Motor neuron (in vitro differentiated cells): ENCODE data around the gene ROCK2. TPM values are rescaled to one million over a fixed set of nuclear protein-coding genes. Genes with fewer than 3 reads are reported as not detected.
A peak's percentile ranks its signal among the peaks of the same experiment; 100 is the strongest.

Experiments
- ATAC-seq, 8 experiments: fragments of 200-7000 bp; cut with Tn5 transposase; replicated peaks in 6 of 8; 2 replicates each; pipeline ENCODE4 v1.8.0; 2021; ENCODE audit warnings: mild to moderate bottlenecking in 8 of 8, moderate library complexity in 8 of 8
- H3K27ac ChIP-seq, 2 donors: fragments of 250-450 bp; sonication (Bioruptor Pico); 2 replicates each; pipeline ENCODE4 v1.9.0; 2021; ENCODE audit warnings: antibody characterized with exemption in 2 of 2, mild to moderate bottlenecking in 2 of 2, moderate library complexity in 1 of 2
- H3K4me1 ChIP-seq, 2 donors: fragments of 250-450 bp; sonication (Bioruptor Pico); replicated peaks in 1 of 2; 2 replicates each; pipeline ENCODE4 v1.6.1; 2021; ENCODE audit warnings: antibody characterized with exemption in 2 of 2, mild to moderate bottlenecking in 2 of 2, moderate library complexity in 1 of 2
- H3K4me3 ChIP-seq, 5 donors: fragments of 250-450 bp; sonication (Bioruptor Pico); 2 replicates each; pipeline ENCODE4 v1.9.0; 2021; ENCODE audit warnings: antibody characterized with exemption in 5 of 5, mild to moderate bottlenecking in 5 of 5, moderate library complexity in 4 of 5
- WGBS, 10 experiments: fragments of 450-650 bp; shearing (Covaris generic); methylation state at CpG; one replicate each; pipeline ENCODE4 v1.0.0; 2022; 5-methylcytosine and 5-hydroxymethylcytosine counted together
- in situ Hi-C, 9 experiments: fragments of 400-800 bp; cut with MboI; loops; one replicate each; pipeline ENCODE4 v1.15.0; 2021; ENCODE audit warnings: low sequenced_read_pairs in 9 of 9, low pct_unique_long_range_greater_than_20kb in 2 of 9; ENCODE audit not compliant: unreplicated experiment in 9 of 9
- total RNA-seq, 8 experiments: library from RNA; unstranded; fragments of 300-600 nt; gene quantifications; 2 replicates each; pipeline versions ENCODE4 v1.2.3 to v1.2.4, GENCODE V29; 2022

Gene ROCK2
- total RNA-seq, 8 experiments from 2014 or later, result 17.3 to 36.0 (median 22.4) TPM

GRCh38 chr2:11163439-11164317 is 180.8 kb downstream of the ROCK2 start:
- Histone ChIP-seq H3K4me3 (no peak overlapping the region), H3K4me1 (peaks cover 0 to 9% of the 10 kb centered on the region in 2 donors), H3K27ac (no peak overlapping the region)
- WGBS, 10 experiments, result 69 to 100% (median 85%) methylated on average over 1 to 10 of the region's 16 CpGs; no CpG with 5 or more reads in 1 of the 10 experiments
- in situ Hi-C loops, result no loop called here
- ATAC-seq, result no peak

- peaks cover 0 to 9% of the 10 kb centered on the region in 2 donors for H3K4me1 ChIP-seq
- WGBS, 10 experiments, result 82 to 100% (median 100%) methylated on average over 1 to 3 of the region's 4 CpGs; no CpG with 5 or more reads in 4 of the 10 experiments
- in situ Hi-C loops, result no loop called here
- no peak overlapping the region for H3K27ac ChIP-seq
- H3K4me3 ChIP-seq, result no peak overlapping the region
- ATAC-seq, result no peak
These were observed 182.7 kb downstream of the ROCK2 start for GRCh38 chr2:11161747-11162146.

GRCh38 chr2:11160731-11161455 is 183.5 kb downstream of the ROCK2 start:
- in situ Hi-C loops, result no loop called here
- no peak for ATAC-seq
- WGBS, 10 experiments, result 60 to 100% (median 89%) methylated on average over 2 to 13 of the region's 15 CpGs; no CpG with 5 or more reads in 1 of the 10 experiments
- Histone ChIP-seq H3K4me1 (peaks cover 3 to 9% of the 10 kb centered on the region in 2 donors), H3K4me3 (no peak overlapping the region), H3K27ac (no peak overlapping the region)

- in situ Hi-C loops, result no loop called here
- 70 to 100% (median 82%) methylated on average over 1 to 6 of the region's 13 CpGs; no CpG with 5 or more reads in 3 of the 10 experiments for WGBS, 10 experiments
- ATAC-seq, result no peak
These were observed 184.2 kb downstream of the ROCK2 start for GRCh38 chr2:11160256-11160655.

GRCh38 chr2:11159574-11160170 is 184.8 kb downstream of the ROCK2 start:
- WGBS, 10 experiments, result 82 to 100% (median 90%) methylated on average over 2 to 11 of the region's 14 CpGs; no CpG with 5 or more reads in 6 of the 10 experiments
- no peak overlapping the region for H3K27ac ChIP-seq
- H3K4me1 ChIP-seq, result peaks cover 4 to 12% of the 10 kb centered on the region in 2 donors
- ATAC-seq, result no peak
- H3K4me3 ChIP-seq, result no peak overlapping the region
- in situ Hi-C loops, result no loop called here

More at GRCh38 chr2:11160256-11160655, 184.2 kb downstream of the ROCK2 start:
- Histone ChIP-seq H3K4me3 (no peak overlapping the region), H3K4me1 (peaks cover 4 to 11% of the 10 kb centered on the region in 2 donors), H3K27ac (no peak overlapping the region)

- no peak for ATAC-seq
- 68 to 100% (median 94%) methylated on average over 1 to 5 of the region's 14 CpGs; no CpG with 5 or more reads in 7 of the 10 experiments for WGBS, 10 experiments
These were observed 185.4 kb downstream of the ROCK2 start for GRCh38 chr2:11158916-11159573.

GRCh38 chr2:11157731-11158130 is 186.7 kb downstream of the ROCK2 start:
- no peak for ATAC-seq
- no peak overlapping the region for H3K27ac ChIP-seq
- in situ Hi-C loops, result no loop called here
- WGBS, 10 experiments, result 67 to 100% (median 80%) methylated on average over 1 to 2 of the region's 4 CpGs; no CpG with 5 or more reads in 5 of the 10 experiments
- H3K4me3 ChIP-seq, result no peak overlapping the region
- H3K4me1 ChIP-seq, result peaks cover 4 to 16% of the 10 kb centered on the region in 2 donors

More at GRCh38 chr2:11158916-11159573, 185.4 kb downstream of the ROCK2 start:
- H3K4me1 ChIP-seq, result peaks cover 4 to 16% of the 10 kb centered on the region in 2 donors
- in situ Hi-C loops, result no loop called here
- no peak overlapping the region for H3K4me3 ChIP-seq
- no peak overlapping the region for H3K27ac ChIP-seq

GRCh38 chr2:11157296-11157695 is 187.1 kb downstream of the ROCK2 start:
- no peak overlapping the region for H3K27ac ChIP-seq
- H3K4me1 ChIP-seq, result peaks cover 4 to 16% of the 10 kb centered on the region in 2 donors
- no peak for ATAC-seq
- in situ Hi-C loops, result no loop called here
- no peak overlapping the region for H3K4me3 ChIP-seq
- 83 to 100% (median 89%) methylated on average over 1 to 4 of the region's 6 CpGs; no CpG with 5 or more reads in 6 of the 10 experiments for WGBS, 10 experiments

- no peak overlapping the region for H3K27ac ChIP-seq
- no peak for ATAC-seq
- no peak overlapping the region for H3K4me3 ChIP-seq
- WGBS, 10 experiments, result no CpG with 5 or more reads among the region's 13 CpGs
- peaks cover 4 to 16% of the 10 kb centered on the region in 2 donors for H3K4me1 ChIP-seq
- in situ Hi-C loops, result no loop called here
These were observed 187.9 kb downstream of the ROCK2 start for GRCh38 chr2:11156396-11157075.

- H3K27ac ChIP-seq, result peak within 1 kb of the TSS; percentile 8 to 76
- H3K4me3 ChIP-seq, result peak within 1 kb of the TSS; percentile 41 to 65 (median 55)
- peaks cover 4 to 16% of the 10 kb centered on the region in 2 donors for H3K4me1 ChIP-seq
- 0 to 65% (median 9%) methylated on average over 2 to 7 of the region's 71 CpGs; no CpG with 5 or more reads in 5 of the 10 experiments for WGBS, 10 experiments
- ATAC-seq, result peak; percentile 89 to 95 (median 90)
- in situ Hi-C loops, result no loop called here
These were observed 188.9 kb downstream of the ROCK2 start, which contains the start of gene SLC66A3 for GRCh38 chr2:11155381-11156035. SLC66A3 (plus strand) TSS chr2:11155467; CDS start chr2:11155547, 80 bp downstream.

- Histone ChIP-seq H3K4me1 (peaks cover 4 to 16% of the 10 kb centered on the region in 2 donors), H3K27ac (peak overlapping the region in 1 of 2 donors; percentile 76), H3K4me3 (peak overlapping the region; percentile 41 to 65 (median 55))
- ATAC-seq, result peak; percentile 84 to 94 (median 90)
- in situ Hi-C loops, result no loop called here
- 0% methylated on average over 2 of the region's 49 CpGs; no CpG with 5 or more reads in 9 of the 10 experiments for WGBS, 10 experiments
These were observed 189.5 kb downstream of the ROCK2 start for GRCh38 chr2:11154923-11155380.
